Measurements from ENCODE around the gene CACNG4. TPM values are rescaled to one million over a fixed set of nuclear protein-coding genes. Genes with fewer than 3 reads are reported as not detected.

The CACNG4 gene
- total RNA-seq, 6 experiments from 2014 or later = not detected

DNA sequence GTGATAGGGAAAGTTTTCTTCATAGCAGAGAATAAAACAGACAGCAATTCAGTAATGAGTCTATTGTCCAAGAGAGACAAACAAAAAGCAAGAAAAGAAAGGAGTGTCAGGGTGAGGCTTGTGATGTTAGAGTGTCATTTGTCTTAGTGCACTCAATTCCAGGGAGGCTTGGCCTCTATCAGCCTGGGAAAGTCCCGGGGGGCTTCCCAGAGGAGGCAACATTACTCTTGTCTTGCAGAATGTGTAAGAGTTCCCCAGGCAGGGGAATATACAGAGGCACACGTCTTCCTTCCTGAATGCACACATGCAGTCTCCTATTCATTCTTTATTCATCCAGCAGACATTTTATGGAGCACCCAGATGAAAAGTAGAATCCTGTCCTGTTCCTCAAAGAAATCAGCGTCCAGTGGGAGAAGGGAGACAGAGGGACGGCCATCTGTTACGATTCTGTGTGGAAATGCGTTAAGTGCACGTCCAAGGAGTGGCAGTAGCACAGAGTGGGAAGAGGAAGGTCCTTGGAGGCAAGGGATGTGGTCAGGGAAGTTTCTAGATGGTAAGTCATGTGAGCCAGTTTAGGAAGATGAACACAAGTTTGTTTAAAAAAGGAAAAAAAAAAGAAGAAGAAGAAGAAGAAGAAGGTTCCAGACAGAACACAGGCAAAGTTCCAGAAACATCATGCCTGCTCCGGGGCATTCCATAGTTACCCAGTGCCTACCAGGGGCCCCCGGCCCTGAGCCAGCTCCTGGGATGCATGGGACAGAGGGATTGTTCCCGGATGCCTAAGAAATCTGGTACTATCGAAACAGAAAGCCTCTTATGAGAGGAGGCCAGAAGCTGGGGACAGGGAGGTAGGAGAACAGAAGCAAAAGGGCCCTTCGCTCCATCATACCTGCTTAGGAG, 21.1 kb downstream of the CACNG4 start:
- TF ChIP-seq CTCF (IDR thresholded peaks at IDR 0.05) = no peak
- DNase-seq = no peak
- H3K27me3 Mint-ChIP-seq (ENCODE audit: insufficient read depth) = peaks cover 62% of the 10 kb centered on the region
- no peaks in the 10 kb centered on the region for H3K4me1 Mint-ChIP-seq (ENCODE audit: low read depth)
- peaks cover 6% of the 10 kb centered on the region; the same call in 1 of the 2 replicates for H3K9me3 Mint-ChIP-seq
- no peaks in the 10 kb centered on the region for H3K36me3 Mint-ChIP-seq (ENCODE audit: low read depth)
- no peak overlapping the region for H3K27ac Mint-ChIP-seq
- no peak overlapping the region for H3K4me3 Mint-ChIP-seq

GRCh38 chr17:66986659-66987058, 22.2 kb downstream of the CACNG4 start:
- Mint-ChIP-seq H3K4me3 (no peak overlapping the region), H3K27me3 (ENCODE audit: insufficient read depth) (peaks cover 59% of the 10 kb centered on the region), H3K27ac (no peak overlapping the region), H3K36me3 (ENCODE audit: low read depth) (no peaks in the 10 kb centered on the region), H3K4me1 (ENCODE audit: low read depth) (no peaks in the 10 kb centered on the region), H3K9me3 (peaks cover 6% of the 10 kb centered on the region; the same call in 1 of the 2 replicates)
- no peak for DNase-seq
- no peak for TF ChIP-seq CTCF (IDR thresholded peaks at IDR 0.05)

GRCh38 chr17:66987059-66987616, 22.6 kb downstream of the CACNG4 start:
- peaks cover 62% of the 10 kb centered on the region for H3K27me3 Mint-ChIP-seq (ENCODE audit: insufficient read depth)
- peaks cover 2% of the 10 kb centered on the region; the same call in 1 of the 2 replicates for H3K9me3 Mint-ChIP-seq
- H3K36me3 Mint-ChIP-seq (ENCODE audit: low read depth) = no peaks in the 10 kb centered on the region
- H3K4me3 Mint-ChIP-seq = no peak overlapping the region
- no peak overlapping the region for H3K27ac Mint-ChIP-seq
- TF ChIP-seq CTCF (IDR thresholded peaks at IDR 0.05) = no peak
- no peak for DNase-seq
- H3K4me1 Mint-ChIP-seq (ENCODE audit: low read depth) = no peaks in the 10 kb centered on the region

DNA sequence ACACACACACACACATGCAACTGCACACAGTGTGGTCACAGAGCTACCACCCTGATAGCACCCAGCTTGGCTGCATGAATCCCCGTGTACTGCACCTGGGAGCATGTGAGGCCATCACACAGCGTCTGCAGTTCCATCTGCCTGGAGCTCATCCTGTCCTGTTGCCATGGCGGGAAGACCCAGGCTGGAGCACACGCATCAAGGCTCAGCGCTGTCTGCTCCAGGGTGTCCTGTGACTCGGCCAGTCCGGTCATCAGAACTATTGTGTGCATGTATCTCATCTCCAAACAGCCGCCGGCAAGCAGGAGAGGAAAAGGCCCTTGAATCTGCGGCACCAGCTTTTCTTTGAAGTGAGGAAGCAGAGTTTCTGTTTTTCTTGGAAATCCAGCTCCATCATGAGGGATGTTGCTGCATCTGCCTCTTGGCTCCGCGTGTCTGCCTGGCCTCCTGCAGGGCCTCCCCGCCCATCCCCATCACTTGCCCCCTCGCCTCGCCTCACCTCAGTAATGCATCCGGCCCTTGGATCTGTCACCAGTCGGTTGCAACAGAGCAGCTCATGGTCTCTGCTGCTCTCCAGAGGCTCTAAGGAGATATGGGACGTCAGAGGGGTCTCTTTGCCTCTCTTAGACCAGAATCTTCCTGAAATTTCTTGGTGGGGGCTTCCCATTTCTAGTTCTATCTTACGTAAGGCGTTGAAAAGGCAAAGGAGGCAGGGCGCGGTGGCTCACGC, 23.7 kb downstream of the CACNG4 start:
- Mint-ChIP-seq H3K9me3 (no peaks in the 10 kb centered on the region), H3K4me1 (ENCODE audit: low read depth) (no peaks in the 10 kb centered on the region), H3K27ac (no peak overlapping the region), H3K36me3 (ENCODE audit: low read depth) (no peaks in the 10 kb centered on the region), H3K27me3 (ENCODE audit: insufficient read depth) (peaks cover 57% of the 10 kb centered on the region), H3K4me3 (no peak overlapping the region)
- DNase-seq = no peak
- no peak for TF ChIP-seq CTCF (IDR thresholded peaks at IDR 0.05)

GRCh38 chr17:66989076-66989475, 24.6 kb downstream of the CACNG4 start:
- Mint-ChIP-seq H3K9me3 (no peaks in the 10 kb centered on the region), H3K27ac (no peak overlapping the region), H3K27me3 (ENCODE audit: insufficient read depth) (peaks cover 53% of the 10 kb centered on the region), H3K4me1 (ENCODE audit: low read depth) (no peaks in the 10 kb centered on the region), H3K4me3 (no peak overlapping the region), H3K36me3 (ENCODE audit: low read depth) (no peaks in the 10 kb centered on the region)
- TF ChIP-seq CTCF (IDR thresholded peaks at IDR 0.05) = no peak
- DNase-seq = no peak

Data from HFFc6 (cell line).